Thoracic aorta (tissue), 2 donors: ENCODE data around the gene FUT8. TPM values are rescaled to one million over a fixed set of nuclear protein-coding genes. Genes with fewer than 3 reads are reported as not detected.

ENCODE experiments used
- ATAC-seq: fragments of 150-250 bp; one replicate; pipeline ENCODE4 v1.8.0; 2017; ENCODE audit warnings: low read depth; ENCODE audit not compliant: insufficient number of reproducible peaks, low FRiP score
- DNase-seq: peaks from one replicate; pipeline ENCODE4 v3.0.0-alpha.2; 2020; ENCODE audit warnings: low spot score
- H3K27ac ChIP-seq, 2 donors: fragments of 200-600 bp; sonication (generic); 1 replicate in 1 of 2; 2 replicates in 1 of 2; pipeline ENCODE4 v1.5.1; 2016; ENCODE audit warnings: mild to moderate bottlenecking in 2 of 2, moderate library complexity in 2 of 2
- H3K27me3 ChIP-seq: fragments of 200-600 bp; sonication (generic); replicated peaks from 2 replicates; pipeline ENCODE4 v1.6.0; 2016; ENCODE audit warnings: mild to moderate bottlenecking; ENCODE audit not compliant: insufficient read depth
- H3K36me3 ChIP-seq: fragments of 200-600 bp; sonication (generic); one replicate; pipeline ENCODE4 v1.5.1; 2016
- H3K4me1 ChIP-seq, 2 donors: fragments of 200-600 bp; sonication (generic); 1 replicate in 1 of 2; 2 replicates in 1 of 2; pipeline versions ENCODE4 v1.5.1 to v1.6.0; 2016; ENCODE audit warnings: low read depth in 2 of 2, mild to moderate bottlenecking in 1 of 2; ENCODE audit not compliant: control insufficient read depth in 1 of 2
- H3K4me3 ChIP-seq: fragments of 200-600 bp; sonication (generic); 2 replicates; pipeline ENCODE4 v1.5.1; 2016; ENCODE audit warnings: mild to moderate bottlenecking
- H3K9me3 ChIP-seq: fragments of 200-600 bp; sonication (generic); 2 replicates; pipeline ENCODE4 v1.5.1; 2016
- CTCF ChIP-seq: fragments of 200-600 bp; sonication (generic); IDR thresholded peaks from one replicate; pipeline ENCODE4 v1.5.1; 2019; ENCODE audit warnings: antibody characterized with exemption
- total RNA-seq, 2 donors: library from RNA; depleted of rRNA; stranded (reverse); fragments of >200 nt; gene quantifications; one replicate each; pipeline versions ENCODE4 v1.1.0 to v1.2.3, GENCODE V29; 2016

FUT8 gene
- total RNA-seq, 2 donors from 2014 or later = 22.3 to 23.4 TPM

DNA sequence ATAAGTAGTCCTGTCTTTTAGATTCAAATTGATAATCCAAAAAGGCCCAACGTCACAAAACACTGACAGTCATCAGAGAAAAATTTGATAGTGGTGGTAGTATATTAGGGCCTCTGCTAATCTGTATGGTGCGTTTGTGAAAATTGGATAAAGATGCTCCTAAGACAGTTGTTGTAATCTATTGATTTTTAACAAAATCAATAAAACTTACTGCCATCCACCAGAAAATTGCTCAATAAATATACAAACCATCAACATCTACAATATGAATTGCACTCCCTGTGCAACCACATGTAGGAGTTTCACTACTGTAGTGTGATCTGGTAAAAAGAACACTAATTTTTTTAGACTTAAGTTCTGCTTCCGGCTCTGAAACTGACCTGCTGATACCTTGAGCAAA is 336.8 kb downstream of the FUT8 start:
- Histone ChIP-seq H3K36me3 (no peaks in the 10 kb centered on the region), H3K4me1 (no peaks in the 10 kb centered on the region), H3K9me3 (no peaks in the 10 kb centered on the region), H3K27ac (no peak overlapping the region), H3K27me3 (no peaks in the 10 kb centered on the region), H3K4me3 (no peak overlapping the region)
- no peak for TF ChIP-seq CTCF
- ATAC-seq (no peak), DNase-seq (no peak)

DNA sequence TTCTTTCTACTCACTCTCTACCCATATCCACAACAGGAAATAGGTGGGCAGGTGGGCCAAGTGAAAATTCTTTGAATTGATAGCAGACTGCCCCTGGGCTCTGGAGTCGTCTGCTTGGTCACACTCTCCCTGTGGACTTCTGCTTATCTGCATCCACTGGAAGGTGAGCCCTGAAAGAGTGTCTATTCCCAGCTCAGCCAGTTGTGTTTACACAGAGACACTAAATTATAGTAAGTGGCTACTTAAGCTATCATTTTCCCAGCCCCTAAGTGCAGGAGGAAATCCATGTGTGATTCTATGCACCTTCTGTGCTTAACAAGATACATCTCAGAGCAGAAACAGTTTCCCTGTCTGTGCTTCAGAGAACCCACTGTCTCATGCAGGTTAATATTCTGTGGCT is 338.4 kb downstream of the FUT8 start:
- H3K4me3 ChIP-seq = no peak overlapping the region
- no peak overlapping the region for H3K27ac ChIP-seq
- ATAC-seq = no peak
- H3K27me3 ChIP-seq = no peaks in the 10 kb centered on the region
- H3K4me1 ChIP-seq = no peaks in the 10 kb centered on the region
- TF ChIP-seq CTCF = no peak
- no peak for DNase-seq
- no peaks in the 10 kb centered on the region for H3K9me3 ChIP-seq
- H3K36me3 ChIP-seq = no peaks in the 10 kb centered on the region

- H3K27ac ChIP-seq = no peak overlapping the region
- TF ChIP-seq CTCF = no peak
- DNase-seq = no peak
- no peak for ATAC-seq
- H3K36me3 ChIP-seq = no peaks in the 10 kb centered on the region
- no peak overlapping the region for H3K4me3 ChIP-seq
- no peaks in the 10 kb centered on the region for H3K9me3 ChIP-seq
- no peaks in the 10 kb centered on the region for H3K27me3 ChIP-seq
- H3K4me1 ChIP-seq = no peaks in the 10 kb centered on the region
Measured at GRCh38 chr14:65751510-65751909, 339.0 kb downstream of the FUT8 start.

DNA sequence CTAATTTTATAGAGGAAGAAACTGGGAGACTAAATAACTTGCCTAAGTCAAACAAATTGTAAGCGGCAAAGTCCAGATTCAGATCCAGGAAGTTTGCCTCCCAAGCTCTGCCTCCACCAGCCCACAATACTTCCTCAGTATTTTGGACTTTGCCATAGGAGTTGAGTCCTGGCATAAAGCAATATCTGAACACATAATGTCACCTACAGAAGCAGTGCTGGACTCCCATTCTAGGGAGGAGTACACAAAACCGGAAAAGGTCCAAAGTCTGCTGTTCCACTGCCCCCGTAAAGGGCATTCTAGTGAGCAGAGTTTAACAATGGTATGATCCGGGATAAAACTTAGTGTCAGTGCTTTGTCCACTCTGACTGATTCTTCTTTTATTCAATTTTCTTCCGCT is 340.5 kb downstream of the FUT8 start:
- Histone ChIP-seq H3K9me3 (no peaks in the 10 kb centered on the region), H3K36me3 (no peaks in the 10 kb centered on the region), H3K4me1 (no peaks in the 10 kb centered on the region), H3K4me3 (no peak overlapping the region), H3K27me3 (no peaks in the 10 kb centered on the region), H3K27ac (no peak overlapping the region)
- ATAC-seq (no peak), DNase-seq (no peak)
- no peak for TF ChIP-seq CTCF

DNA sequence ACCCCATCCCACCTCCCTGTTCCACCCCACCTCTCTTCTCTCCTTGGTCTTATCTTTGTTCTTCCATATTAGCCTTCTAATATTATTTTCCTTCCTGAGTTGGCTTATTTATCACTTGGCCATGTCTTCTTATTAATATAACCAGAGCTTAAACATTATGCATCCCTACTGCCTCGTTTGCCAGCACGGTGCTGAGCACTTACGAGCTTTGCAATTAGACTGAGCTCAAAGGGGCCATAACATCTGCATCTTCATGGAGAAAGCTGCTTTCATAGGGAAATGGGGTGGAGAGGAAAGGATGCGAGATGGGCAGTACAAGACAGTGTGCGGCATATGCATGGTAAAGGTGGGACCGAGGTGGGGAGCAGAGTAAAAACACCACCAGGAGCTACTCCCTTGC is 342.8 kb downstream of the FUT8 start:
- H3K4me1 ChIP-seq = no peaks in the 10 kb centered on the region
- no peak overlapping the region for H3K4me3 ChIP-seq
- TF ChIP-seq CTCF = no peak
- no peak for ATAC-seq
- no peak for DNase-seq
- H3K36me3 ChIP-seq = no peaks in the 10 kb centered on the region
- H3K27ac ChIP-seq = no peak overlapping the region
- H3K27me3 ChIP-seq = no peaks in the 10 kb centered on the region
- H3K9me3 ChIP-seq = no peaks in the 10 kb centered on the region
